NCI-H2107 treated with DMSO at 0.1 percent for 48 hours (cell line): ENCODE results near the gene KLHL17.

Experiments
- DNase-seq: peaks from one replicate; lab custom pipeline; 2025; ENCODE audit not compliant: unreplicated experiment; lab: John Stamatoyannopoulos, UW

The KLHL17 gene

GRCh38 chr1:947958-948357 is 12.4 kb upstream of the KLHL17 start:
- no peak for DNase-seq

- no peak for DNase-seq
These were observed 10.1 kb upstream of the KLHL17 start for GRCh38 chr1:950268-950667.

GRCh38 chr1:950881-951280 is 9.5 kb upstream of the KLHL17 start:
- no peak for DNase-seq

GRCh38 chr1:951364-951763 is 9.0 kb upstream of the KLHL17 start:
- DNase-seq = no peak

- no peak for DNase-seq
These were observed 8.2 kb upstream of the KLHL17 start for GRCh38 chr1:952201-952600.

- no peak for DNase-seq
These were observed 7.8 kb upstream of the KLHL17 start for GRCh38 chr1:952603-953002.

- DNase-seq = no peak
These were observed 6.7 kb upstream of the KLHL17 start for GRCh38 chr1:953524-954320.

- DNase-seq = no peak
These were observed 5.5 kb upstream of the KLHL17 start for GRCh38 chr1:954927-955326.

- no peak for DNase-seq
These were observed 4.9 kb upstream of the KLHL17 start for GRCh38 chr1:955474-955873.

GRCh38 chr1:956636-957035 is 3.7 kb upstream of the KLHL17 start:
- no peak for DNase-seq

- no peak for DNase-seq
These were observed 1.3 kb upstream of the KLHL17 start, which contains the start of gene NOC2L for GRCh38 chr1:958823-959730. Gene NOC2L (minus strand): TSS chr1:959256. CDS start chr1:959240, 16 bp downstream.

GRCh38 chr1:959731-960362 is 537 bp upstream of the KLHL17 start:
- no peak for DNase-seq

GRCh38 chr1:961132-961669 is 817 bp downstream of the KLHL17 start:
- no peak for DNase-seq

GRCh38 chr1:962381-963300 is 2.3 kb downstream of the KLHL17 start:
- no peak for DNase-seq

GRCh38 chr1:963301-963651 is 2.9 kb downstream of the KLHL17 start:
- no peak for DNase-seq

- DNase-seq = no peak
These were observed 3.6 kb downstream of the KLHL17 start for GRCh38 chr1:963746-964525.

GRCh38 chr1:964691-965525 is 4.5 kb downstream of the KLHL17 start:
- no peak for DNase-seq

- no peak for DNase-seq
These were observed 5.2 kb downstream of the KLHL17 start for GRCh38 chr1:965526-966134.
